Brain pericyte (primary cell): ENCODE data around the gene PRCD.

Experiments
- DNase-seq: peaks from one replicate; pipeline ENCODE4 v3.0.0-alpha.2; 2012; ENCODE audit warnings: low read depth, low spot score

The PRCD gene

GRCh38 chr17:76570877-76571471 is 31.1 kb downstream of the PRCD start:
- DNase-seq = no peak

GRCh38 chr17:76572201-76572910 is 32.5 kb downstream of the PRCD start:
- no peak for DNase-seq

- DNase-seq = no peak
Observed at GRCh38 chr17:76573096-76573495, 33.3 kb downstream of the PRCD start.

GRCh38 chr17:76574166-76574565 is 34.3 kb downstream of the PRCD start:
- no peak for DNase-seq

- no peak for DNase-seq
Observed at GRCh38 chr17:76575570-76575969, 35.7 kb downstream of the PRCD start.

GRCh38 chr17:76576189-76576588 is 36.3 kb downstream of the PRCD start:
- no peak for DNase-seq

- no peak for DNase-seq
Observed at GRCh38 chr17:76577876-76578275, 38.0 kb downstream of the PRCD start.

GRCh38 chr17:76578376-76578775 is 38.5 kb downstream of the PRCD start:
- no peak for DNase-seq

- DNase-seq = no peak
Observed at GRCh38 chr17:76579281-76579680, 39.4 kb downstream of the PRCD start.

GRCh38 chr17:76581515-76581914 is 41.7 kb downstream of the PRCD start:
- DNase-seq = no peak

- DNase-seq = no peak
Observed at GRCh38 chr17:76582660-76583059, 42.8 kb downstream of the PRCD start.

GRCh38 chr17:76584427-76585032 is 44.7 kb downstream of the PRCD start:
- DNase-seq = no peak

- DNase-seq = no peak
Observed at GRCh38 chr17:76585033-76585648, 45.3 kb downstream of the PRCD start.

- no peak for DNase-seq
Observed at GRCh38 chr17:76585649-76586593, 46.1 kb downstream of the PRCD start, which contains the start of gene ST6GALNAC2. Gene ST6GALNAC2 (minus strand): TSS chr17:76585860. CDS start chr17:76585808, 52 bp downstream.

- no peak for DNase-seq
Observed at GRCh38 chr17:76586741-76587487, 47.1 kb downstream of the PRCD start.

GRCh38 chr17:76588182-76588581 is 48.3 kb downstream of the PRCD start:
- DNase-seq = no peak

GRCh38 chr17:76593384-76593826 is 53.6 kb downstream of the PRCD start:
- DNase-seq = no peak

GRCh38 chr17:76593959-76594358 is 54.1 kb downstream of the PRCD start:
- DNase-seq = no peak

GRCh38 chr17:76594690-76595089 is 54.8 kb downstream of the PRCD start:
- DNase-seq = no peak
